Measurements from ENCODE around the gene MTHFD2L. TPM values are rescaled to one million over a fixed set of nuclear protein-coding genes. Genes with fewer than 3 reads are reported as not detected.
A peak's percentile ranks its signal among the peaks of the same experiment; 100 is the strongest.

MTHFD2L gene
- polyA plus RNA-seq, 3 donors = 18.8 to 24.7 (median 23.6) TPM

DNA sequence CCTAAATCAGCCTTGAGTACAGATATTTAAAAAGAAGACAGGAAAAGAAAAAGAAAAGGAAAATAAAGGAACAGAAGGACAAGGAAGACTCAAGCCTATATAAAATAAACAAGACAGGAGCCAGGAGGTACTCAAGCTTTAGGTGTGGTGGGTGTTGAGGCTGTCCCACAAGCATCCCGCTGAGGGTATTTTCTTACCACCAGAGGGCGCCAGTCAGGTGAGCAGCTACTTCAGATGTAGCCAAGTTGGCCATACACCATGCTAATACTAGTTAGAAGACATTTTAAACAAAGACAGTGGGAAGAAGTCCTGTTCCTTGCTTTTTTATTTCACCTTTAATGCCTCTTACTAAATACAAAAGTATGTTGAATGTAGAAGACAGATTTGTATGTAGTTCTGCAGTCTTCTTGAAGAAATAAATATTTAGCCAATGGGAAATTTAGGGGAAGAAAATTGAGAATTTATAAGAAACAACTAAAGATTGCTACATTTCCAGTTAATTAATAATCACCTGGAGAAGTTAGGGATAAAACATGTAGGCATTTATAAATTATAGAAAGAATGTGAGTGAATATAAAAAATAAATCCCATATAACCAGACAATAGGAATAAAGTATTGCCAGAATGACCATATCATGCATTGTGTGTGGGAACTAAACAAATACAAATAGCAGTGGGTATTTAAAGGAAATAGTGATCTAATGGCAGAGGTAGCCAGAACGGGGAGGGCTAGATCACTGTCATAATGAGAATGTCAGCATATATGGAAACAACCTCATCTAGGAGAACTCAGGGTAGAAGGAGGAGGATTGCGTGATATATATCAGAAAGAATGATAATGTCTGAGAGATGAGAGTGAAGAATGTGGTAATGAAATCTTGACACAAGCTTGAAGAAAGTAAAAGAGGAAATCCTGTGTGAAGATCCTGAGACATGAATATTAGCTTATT, 71.0 kb downstream of the MTHFD2L start:
- peak; percentile 59 for DNase-seq

DNA sequence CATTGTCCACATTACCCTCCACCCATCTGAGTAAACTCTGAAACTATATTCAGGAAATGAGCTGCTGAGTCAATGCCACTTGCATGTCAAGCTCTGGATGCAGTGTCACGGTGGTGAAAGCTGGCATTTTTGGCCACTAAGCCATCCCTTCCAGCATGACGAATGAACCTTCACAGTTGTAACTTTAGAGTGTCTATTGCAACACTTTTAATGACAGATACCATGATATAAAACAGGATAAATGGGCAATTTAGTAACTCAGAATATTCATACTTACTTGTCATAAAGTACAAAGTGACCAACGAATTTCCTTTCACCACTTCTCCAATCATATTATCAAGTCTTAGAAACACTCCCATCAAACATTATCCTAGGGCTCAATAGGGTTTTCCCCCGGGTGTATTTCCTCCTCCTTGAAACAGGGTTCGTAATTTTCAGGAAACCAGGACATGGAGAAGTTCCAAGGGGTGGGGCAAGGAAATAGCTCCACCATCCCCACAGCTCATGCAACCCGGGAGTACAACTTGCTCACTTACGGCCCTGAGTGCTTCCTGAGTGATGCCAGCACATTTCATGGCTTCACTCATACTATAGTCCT, 73.1 kb downstream of the MTHFD2L start:
- DNase-seq = no peak

DNA sequence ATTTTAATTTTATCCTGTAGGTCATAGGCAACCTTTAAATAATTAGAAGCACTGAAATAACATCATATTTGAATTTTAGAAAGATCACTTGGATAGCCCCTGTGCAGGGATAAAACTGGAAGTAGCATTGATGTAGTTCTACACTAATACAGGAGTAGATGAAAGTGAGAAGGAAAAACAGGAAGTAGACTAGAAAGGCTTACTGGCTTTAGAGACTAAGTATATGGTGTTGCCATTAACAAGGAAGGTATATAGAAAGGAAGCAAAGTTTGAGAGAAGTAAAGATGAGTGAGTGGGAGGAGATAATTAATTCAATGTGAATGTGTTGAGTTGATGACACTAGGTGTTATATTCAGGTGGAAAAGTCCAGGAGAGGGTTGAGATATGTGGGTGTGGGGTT, 77.2 kb downstream of the MTHFD2L start:
- DNase-seq = no peak

- DNase-seq = no peak
Observed at GRCh38 chr4:74237425-74237966, 79.6 kb downstream of the MTHFD2L start.

GRCh38 chr4:74244049-74244448, 86.1 kb downstream of the MTHFD2L start:
- DNase-seq = no peak

DNA sequence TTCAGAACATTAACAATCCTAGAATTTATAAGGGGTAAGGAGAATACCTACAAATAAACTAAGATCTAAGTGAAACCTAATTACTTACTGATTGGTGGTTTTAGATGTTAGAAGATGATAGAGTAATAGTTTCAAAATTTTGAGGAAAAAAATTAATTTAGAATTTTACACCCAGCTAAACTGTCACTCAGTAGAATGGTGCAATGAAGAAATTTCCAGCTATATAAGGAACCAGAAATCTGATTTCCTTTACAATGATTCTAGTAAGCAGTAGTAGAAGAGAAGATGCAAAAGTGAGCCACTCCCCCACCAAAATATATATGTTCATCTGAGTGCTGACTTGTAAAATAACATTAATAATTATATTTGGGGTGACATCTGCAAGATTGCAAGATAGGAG, 95.0 kb downstream of the MTHFD2L start:
- DNase-seq = no peak

GRCh38 chr4:74254386-74254785, 96.5 kb downstream of the MTHFD2L start:
- DNase-seq = no peak

DNA sequence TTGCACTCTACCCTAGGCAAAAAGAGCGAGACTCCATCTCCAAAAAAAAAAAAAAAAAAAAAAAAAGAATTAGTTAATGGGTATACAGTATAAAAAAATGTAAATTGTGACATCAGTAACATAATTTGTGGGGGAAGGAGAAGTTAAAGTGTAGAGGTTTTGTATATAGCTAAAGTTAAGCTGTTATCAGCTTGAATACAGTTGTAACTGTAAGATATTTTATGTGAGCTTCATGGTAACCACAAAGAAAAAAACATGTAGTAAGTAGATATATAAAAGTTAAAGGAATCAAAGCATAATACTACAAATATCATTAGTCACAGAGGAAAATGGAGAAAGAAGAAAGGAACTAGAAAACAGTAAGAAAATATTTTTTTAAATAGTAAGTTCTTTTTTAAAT, 97.2 kb downstream of the MTHFD2L start:
- no peak for DNase-seq

DNA sequence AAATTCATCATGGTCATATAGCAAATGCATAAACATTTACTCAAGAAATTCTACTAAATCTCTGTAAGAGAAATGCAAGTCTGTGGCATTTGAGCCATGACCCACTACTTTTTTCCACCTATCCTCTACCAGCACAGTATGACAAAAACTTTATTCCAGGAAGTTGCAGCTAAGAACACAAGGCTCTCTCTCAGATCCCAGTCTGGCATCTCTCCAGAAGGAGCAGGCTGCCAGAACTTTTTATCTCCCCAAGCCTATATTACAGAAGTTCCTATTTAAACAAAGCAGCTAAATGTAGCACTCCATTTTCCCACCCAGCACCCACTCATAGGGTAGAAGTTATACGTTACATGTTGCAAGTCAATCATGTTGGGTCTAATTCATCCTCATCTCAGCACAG, 101.0 kb downstream of the MTHFD2L start:
- peak; percentile 11 for DNase-seq

DNA sequence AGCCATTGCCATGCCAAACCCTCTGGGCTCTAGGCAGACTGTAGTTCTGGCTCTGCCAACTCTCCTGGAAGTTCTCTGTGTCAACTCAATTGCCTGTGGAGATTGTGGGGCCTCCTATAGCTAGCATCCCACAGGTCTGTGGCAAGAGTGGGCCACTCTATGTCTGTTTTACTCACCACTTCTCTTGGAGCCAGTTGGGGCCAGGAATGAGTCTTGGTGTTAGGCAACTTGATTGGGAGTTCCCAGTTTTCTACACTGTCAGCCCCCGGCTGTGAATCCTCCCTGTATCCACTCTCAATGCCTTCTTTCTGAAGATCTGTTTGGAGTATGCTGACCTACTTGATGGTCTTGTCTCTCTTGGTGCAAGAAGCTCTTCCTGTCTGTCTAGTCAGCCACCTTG, 102.1 kb downstream of the MTHFD2L start:
- no peak for DNase-seq

DNA sequence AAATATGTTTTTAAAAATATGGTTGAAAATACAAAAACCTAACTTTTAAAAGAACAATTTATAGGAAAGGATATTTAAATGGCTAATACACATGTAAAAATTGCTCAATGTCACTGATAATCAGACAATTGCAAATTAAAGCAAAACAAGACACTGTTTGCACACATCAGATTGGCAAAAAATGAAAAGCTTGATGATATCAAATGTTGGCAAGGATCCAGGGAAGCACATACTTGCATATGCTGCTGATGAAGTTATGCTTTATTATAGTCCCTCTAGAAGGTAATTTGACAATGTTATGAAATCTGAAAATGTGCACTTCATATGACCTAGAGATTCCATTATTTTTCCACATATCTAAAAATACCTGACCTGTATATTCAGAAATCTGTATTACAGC, 104.6 kb downstream of the MTHFD2L start:
- no peak for DNase-seq

- no peak for DNase-seq
Observed at GRCh38 chr4:74263551-74263950, 105.6 kb downstream of the MTHFD2L start.

DNA sequence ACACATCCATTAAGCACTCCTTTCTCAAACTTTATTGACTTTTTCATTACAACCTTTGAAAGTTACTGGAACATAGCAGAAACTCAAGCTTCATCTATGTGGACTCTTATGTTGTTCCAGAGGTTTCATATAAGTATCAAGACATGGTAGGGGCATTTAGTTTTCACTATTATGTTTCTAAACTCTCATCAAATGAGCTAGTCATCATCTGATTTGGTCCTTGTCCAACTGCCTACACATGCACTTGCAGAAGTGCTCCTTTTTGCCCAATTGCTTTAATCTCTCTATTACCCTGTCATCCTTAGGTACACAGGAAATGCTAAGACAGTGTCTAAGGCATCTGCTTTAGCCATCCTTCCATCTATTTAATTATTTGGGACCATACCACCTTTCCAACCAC, 108.2 kb downstream of the MTHFD2L start:
- no peak for DNase-seq

DNA sequence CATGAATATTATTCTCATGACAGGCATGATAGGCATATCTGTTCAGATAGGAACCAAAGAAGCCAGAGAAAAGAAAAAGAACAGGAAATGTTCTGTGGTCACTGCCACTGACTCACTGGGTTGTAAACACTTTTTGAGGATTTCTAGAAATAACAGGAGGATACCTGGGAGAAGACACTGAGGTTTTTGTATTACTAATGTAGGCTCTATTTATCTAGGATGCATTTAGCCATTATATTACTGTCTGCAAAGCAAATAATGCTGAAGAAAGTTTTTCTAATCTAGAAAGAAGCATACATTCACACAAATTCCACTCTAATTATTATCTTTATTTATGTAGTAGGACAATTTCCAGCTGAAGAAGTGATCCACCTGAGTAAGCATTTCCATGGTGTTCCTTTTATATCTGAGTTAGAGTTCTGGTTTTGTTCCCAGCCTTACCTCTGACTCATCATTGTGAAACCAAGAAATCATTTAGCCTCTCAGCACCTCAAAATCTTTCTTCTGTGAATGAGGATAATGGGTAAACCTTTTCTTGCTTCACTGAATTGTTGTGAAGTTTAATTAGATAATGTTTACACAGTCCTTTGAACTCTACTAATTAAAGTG, 110.2 kb downstream of the MTHFD2L start:
- DNase-seq = no peak

DNA sequence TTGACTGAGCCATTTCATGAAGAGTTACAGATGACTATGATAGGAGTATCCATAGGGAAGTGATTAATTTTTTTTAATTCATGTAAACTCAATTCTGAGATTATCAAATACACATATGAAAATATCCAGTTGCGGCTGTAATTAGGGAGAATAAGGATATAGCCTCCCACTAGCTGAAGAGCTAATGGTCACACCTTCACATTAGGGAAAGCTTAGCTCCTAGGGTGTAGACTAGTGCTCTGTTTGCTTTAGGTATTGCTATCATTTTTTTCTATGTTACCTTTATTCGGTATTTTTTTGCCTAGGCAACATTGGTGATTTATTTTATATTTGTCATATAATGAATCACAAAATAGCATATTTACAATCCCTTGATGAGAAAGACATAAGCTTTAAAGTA, 110.7 kb downstream of the MTHFD2L start:
- DNase-seq = no peak

- DNase-seq = no peak
Observed at GRCh38 chr4:74278490-74278889, 120.6 kb downstream of the MTHFD2L start.

- no peak for DNase-seq
Observed at GRCh38 chr4:74279716-74280115, 121.8 kb downstream of the MTHFD2L start.

- no peak for DNase-seq
Observed at GRCh38 chr4:74282926-74283325, 125.0 kb downstream of the MTHFD2L start.

GRCh38 chr4:74283614-74284013, 125.7 kb downstream of the MTHFD2L start:
- DNase-seq = no peak

- no peak for DNase-seq
Observed at GRCh38 chr4:74284053-74284452, 126.1 kb downstream of the MTHFD2L start.

GRCh38 chr4:74287164-74287563, 129.2 kb downstream of the MTHFD2L start:
- DNase-seq = no peak

DNA sequence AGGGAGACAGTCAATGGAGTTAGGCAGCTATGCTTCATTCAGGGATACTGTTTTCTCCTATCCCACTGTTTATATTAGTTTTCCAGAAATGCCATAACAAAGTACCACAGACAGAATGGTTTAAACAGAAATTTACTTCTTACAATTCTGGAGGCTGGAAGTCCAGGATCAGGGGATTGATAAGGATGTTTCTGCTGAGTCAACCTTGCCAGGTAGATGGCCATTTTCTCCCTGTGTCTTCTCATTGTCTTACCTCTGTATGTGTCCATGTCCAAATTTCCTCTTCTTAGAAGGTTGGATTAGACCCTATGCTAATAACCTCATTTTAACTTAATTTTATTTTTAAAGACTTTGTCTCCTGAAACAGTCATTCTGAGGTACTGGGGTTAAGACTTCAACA, 129.9 kb downstream of the MTHFD2L start:
- no peak for DNase-seq

GRCh38 chr4:74291471-74291870, 133.6 kb downstream of the MTHFD2L start:
- DNase-seq = no peak
